Hindlimb muscle (tissue), 1 donor: Measurements from ENCODE around the gene TTC4. TPM values are rescaled to one million over a fixed set of nuclear protein-coding genes. Genes with fewer than 3 reads are reported as not detected.

Experiments
- DNase-seq: peaks from one replicate; pipeline ENCODE4 v3.0.0-alpha.2; 2013
- polyA plus RNA-seq: library from polyadenylated mRNA; unstranded; fragments of 120-200 nt; gene quantifications from one replicate; pipeline ENCODE4 v1.2.1, GENCODE V29; 2013; ENCODE audit not compliant: insufficient read length

Gene TTC4, protein sequence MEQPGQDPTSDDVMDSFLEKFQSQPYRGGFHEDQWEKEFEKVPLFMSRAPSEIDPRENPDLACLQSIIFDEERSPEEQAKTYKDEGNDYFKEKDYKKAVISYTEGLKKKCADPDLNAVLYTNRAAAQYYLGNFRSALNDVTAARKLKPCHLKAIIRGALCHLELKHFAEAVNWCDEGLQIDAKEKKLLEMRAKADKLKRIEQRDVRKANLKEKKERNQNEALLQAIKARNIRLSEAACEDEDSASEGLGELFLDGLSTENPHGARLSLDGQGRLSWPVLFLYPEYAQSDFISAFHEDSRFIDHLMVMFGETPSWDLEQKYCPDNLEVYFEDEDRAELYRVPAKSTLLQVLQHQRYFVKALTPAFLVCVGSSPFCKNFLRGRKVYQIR
- polyA plus RNA-seq: 26.3 TPM

DNA sequence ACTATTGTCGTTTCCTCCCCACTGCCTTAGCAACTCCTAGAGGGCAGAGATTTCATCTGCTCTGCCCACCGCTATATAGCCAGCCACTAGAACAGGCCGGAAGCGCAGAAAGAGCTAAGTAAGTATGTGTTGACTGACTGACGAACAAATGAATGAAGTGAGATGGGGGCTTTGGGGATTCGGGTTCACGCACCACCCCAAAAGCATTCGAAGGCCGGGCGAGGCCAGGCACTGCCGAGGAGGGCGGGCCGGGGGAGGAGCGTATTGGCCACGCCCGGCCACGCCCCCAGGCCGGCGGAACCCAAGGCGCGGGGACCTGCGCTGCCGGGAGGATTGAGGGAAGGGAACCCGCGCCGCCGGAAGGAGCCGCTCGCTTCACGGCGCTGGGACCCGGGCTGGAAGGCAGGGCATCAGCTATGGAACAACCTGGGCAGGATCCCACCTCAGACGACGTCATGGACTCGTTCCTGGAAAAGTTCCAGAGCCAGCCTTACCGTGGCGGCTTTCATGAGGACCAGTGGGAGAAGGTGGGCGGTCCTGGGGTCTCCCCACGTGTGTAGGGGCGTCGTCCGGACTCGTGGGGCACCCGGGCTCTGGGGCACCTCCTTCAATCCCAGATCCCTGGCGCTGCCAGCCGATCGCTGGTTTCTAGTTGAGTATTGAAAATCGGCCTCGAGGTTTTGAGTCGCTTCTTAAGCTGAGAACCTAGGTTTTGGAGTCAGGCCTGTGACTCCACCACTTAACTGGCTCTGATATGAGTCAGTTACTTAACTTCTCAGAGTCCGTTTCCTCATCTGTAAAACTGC lies at the start of gene TTC4:
Gene TTC4 (plus strand): TSS at position 369 of the 806 bp plus-strand sequence. CDS start 48 bp downstream, at position 417.
- DNase-seq: peak; percentile 88

DNA sequence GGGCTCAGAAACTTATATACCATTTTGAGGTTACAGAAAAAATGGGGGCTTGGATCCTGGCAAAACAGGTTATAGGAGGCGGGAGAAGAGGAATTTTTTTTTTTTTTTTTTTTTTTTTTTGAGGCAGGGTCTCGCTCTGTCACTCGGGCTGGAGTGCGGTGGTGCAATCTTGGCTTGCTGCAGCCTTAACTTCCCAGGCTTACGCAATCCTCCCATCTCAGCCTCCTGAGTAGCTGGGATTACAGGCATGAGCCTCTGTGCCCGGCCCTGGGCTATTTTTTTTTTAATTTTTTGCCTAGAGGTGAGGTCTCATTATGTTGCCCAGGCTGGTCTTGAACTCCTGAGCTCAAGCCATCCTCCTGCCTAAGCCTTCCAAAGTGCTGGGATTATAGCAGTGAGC lies 49.3 kb upstream of the TTC4 start:
- DNase-seq: no peak

DNA sequence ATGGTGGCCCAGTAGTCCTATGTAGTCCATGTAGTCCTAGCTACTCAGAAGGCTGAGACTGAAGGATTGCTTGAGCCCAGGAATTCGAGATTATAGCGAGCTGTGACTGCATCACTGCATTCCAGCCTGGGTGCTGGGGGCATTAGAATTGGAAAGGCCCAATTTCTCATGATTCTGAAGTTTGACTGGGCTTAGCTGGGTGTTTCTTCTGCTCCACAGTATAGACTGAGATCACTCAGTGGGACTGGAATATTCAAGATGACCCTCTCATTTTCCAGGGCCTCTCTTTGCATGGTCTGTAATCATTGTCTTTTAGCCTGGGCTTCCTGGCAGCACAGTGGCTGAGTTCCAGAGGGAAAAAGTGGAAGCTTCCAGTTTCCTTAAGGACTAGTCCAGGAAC lies 47.9 kb upstream of the TTC4 start:
- DNase-seq: no peak

DNA sequence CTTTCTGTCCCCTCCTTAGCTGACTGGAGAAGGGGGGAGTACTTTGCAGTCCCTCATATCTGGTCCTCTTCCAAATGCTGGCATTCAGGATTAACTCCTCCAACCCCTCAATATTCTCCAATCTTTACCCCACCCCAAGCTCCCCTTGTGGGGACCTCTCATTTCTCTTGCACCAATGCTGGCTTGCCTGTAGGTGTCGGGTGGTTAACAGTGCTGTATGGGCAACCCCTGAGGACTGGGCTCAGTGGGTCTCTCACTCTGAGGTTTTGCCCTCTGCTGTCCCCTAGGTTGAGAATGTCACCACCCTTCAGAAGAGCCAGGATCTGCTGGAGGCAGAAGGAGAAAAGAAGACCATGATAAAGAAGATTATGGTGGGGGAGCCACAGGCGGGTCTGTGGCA lies 47.1 kb upstream of the TTC4 start:
- DNase-seq: no peak

DNA sequence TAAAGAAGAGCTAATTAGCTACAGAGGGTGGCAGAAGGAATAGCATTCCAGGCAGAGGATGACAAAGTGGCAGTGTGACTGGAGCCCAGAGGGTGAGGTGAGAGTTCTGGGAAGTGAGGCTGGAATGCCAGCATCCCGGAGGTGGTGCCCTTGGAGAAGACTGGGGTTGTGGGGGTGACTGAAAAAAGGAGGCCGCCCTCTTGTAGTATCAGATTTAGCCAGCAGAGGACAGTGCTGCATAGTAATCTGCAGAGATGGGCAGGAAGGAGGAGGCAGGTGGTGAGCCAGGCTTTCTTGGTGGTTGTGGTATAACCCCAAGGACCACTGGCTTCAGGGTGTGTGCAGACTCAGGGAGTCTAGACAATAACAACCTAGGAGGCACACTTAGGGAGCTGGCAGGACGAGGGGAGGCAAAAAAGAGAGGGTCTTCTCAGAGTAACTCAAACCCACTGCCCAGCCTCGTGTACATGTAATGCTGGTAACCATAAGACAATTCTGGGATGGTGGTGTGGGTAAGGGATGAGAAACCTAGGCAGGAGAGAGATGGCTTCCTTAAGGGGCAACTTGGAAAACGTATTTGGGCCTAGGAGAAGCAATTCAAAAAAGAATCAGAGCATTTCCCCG lies 43.6 kb upstream of the TTC4 start:
- no peak for DNase-seq

DNA sequence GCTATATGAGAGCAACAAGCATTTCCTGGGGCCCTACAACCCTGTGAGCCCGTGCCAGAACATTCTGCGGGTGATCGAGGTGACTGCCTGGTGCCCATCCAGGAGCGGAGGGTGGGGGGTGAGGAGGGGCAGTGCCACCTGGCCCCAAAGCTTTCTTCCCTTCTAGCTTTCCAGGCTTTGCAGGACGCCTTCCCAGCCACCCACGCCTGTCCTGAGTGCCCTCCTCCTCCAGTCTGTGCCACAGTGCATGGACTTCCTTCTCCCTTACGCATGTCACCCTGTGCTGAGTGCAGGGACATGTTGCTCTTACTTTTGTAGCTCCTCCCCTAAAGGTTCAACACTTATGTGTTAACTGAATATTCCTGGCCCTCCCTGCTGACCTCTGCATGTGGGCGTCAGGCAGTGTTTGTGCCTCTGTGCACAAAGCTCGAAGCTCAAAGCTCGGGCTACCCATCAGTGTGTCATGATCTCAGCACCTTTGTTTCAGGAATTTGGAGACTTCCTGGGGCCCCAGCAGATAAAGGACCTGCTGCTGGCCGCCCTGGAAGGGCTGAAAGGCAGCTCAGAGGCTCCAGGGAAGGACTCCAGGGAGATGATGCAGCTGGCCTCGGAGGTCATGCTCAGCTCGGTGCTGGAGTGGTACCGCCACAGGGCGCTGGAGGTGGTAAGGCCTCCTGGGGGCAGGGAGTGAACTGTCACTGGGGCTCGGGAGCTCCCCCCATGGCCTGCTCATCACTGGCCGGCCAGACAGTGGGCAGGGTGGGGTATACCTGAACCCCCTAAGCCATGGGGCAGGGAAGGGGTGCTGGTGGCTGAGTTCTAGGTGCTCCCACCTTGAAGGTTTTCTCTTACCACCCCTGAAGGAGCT lies 36.7 kb upstream of the TTC4 start:
- no peak for DNase-seq

DNA sequence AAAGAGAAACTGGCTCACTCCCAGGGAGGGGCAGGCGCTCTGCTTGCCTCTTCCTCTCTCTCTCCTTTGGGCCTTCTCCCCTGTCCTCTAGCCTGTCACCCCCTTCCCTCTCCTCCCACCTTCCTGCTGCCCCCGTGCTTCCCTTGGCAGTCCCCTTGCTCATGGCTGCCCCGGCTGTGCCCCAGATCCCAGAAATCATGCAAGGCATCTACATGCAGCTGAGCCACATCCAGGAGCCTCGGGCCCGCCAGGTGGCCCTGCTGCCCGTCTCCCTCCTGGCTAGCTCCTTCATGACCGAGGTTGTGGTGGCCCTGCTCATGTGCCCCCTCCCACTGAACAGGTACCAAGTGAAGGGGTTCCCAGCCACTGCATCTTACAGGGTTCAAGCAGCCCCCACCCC lies 36.0 kb upstream of the TTC4 start:
- DNase-seq: no peak

DNA sequence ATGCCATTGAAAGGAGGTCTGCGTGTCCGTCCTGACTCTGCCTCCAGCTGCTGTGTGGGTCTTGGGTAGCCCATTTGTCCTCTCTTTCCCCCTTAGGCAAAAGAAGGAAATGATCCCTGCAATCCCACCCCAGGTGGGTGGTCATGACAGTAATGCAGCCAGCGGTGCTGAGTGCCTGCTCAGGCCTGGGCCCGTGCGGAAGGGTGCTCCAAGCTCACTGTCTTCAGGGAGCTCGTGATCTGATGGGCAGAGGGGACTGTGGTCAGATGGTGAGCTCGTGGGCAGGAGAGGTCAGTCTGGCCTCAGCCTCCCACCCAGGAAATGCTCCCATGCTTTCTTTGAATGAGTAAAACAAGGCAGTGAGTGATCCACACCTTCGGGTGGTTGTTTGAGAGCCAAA lies 35.3 kb upstream of the TTC4 start:
- DNase-seq: no peak

DNA sequence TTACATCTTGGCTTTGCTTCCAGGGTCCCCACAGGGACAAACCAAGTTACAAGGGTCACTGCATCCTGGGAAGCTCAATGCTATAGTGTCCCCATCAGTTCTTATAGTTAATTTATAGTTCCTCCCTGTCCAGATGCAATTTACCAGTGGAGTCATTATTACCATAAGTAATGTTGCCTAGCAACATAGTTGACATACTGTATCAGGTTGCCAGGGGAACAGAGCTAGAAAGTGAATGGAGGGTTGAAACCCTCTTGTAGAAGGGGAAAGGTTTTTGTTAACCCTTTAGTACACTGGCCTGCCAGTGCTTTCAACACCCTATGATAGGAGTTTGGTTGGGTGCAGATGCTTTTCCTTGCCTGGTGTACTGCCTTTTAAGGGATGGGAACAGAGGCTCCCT lies 34.3 kb upstream of the TTC4 start:
- DNase-seq: no peak

DNA sequence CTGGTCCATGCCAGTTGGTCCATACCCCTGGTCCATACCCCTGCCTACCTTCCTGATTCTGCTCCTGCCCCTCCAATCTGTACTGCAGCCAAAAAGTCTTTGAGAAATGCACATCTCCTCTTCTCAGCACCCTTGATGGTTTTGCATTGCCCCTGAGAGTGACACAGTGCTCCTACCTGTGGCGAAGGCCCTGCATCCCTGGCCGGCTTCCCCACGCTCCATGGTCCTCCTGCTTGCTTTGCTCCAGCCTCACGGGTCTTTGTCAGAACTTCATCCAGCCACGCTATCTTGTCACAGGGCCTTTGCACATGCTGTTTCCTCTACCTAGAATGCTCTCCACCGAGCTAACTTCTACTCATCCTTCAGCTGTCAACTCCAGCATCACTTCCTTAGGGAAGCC lies 32.2 kb upstream of the TTC4 start:
- no peak for DNase-seq

DNA sequence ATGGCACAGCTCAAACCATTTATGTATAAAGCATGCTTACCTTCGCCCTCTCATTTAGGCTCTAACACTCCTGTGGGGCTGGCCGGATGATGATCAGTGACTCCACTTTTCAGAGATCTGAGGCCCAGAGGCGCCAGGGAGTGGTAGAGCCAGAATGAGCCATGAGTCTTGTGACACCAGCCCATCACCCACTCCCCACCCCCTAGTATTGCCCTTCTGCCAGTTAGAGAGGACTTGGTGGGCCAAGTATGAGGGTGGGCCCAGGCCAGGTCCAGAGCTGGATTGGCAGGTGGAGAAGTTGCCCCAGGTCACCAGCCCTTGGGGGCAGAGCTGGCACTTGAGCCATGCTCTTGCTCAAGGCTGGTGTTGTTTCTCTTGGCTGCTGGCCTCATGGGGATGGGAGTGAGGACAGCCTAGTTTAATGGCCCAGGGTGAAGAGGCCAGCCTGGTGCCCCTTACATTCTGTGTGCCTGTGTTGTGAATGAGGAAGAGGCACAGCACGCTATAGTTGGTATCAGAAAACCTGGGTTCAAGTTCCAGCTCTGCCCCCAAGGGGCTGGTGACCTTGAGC lies 30.2 kb upstream of the TTC4 start:
- no peak for DNase-seq

DNA sequence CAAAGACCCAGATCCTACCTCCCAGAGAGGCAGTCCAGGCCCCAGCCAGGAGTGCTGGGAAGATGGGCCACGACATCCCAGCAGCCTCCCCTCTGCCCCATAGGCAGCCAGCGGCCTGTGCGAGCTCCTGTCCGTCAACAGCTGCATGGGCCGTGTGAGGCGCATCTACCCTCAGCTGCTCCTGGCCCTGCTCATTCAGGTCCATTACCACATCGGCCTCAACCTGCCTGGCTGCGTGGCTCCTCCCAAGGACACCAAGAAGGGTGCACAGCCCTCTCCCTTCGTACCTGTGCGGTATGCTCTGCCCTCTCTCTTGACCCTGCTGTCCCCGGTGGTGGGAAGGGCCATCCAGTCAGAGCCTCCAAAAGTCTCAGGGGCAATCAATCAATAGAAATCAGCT lies 29.5 kb upstream of the TTC4 start:
- DNase-seq: no peak

DNA sequence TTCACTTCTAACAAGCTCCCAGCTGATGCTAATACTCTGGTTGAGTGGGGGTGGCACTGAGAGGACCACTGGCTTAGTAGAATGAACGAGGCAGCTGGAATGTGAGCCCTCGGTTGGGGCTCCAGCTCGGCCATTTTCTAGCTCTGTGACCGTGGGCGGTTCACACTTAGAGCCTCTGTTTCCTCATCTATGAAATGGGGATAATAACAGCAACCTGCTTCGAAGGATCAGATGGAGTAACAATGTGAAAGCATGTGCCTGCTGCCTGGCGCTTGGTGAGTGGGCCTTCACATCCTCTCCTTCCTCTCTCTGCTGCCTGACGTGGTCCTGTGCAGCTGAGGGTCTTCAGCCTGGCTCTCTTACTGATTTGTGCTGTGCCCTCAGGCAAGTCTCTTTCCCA lies 20.9 kb upstream of the TTC4 start:
- no peak for DNase-seq

DNA sequence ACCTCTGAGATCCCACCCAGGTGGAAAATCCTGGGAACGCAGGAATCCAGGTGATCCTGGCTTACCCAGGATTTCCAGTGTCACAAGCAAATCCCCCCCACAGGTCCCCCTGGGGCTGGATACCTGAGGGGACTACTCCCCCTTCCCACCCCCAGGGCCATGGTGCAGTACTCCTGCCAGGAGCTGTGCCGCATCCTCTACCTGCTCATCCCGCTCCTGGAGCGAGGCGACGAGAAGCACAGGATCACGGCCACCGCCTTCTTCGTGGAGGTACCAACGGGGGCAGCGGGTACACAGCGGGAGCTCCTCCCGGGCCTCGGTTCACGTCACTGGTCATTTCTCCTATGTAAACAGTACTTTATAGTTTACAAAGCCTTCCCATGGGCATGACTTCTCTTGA lies 20.4 kb upstream of the TTC4 start:
- DNase-seq: no peak

DNA sequence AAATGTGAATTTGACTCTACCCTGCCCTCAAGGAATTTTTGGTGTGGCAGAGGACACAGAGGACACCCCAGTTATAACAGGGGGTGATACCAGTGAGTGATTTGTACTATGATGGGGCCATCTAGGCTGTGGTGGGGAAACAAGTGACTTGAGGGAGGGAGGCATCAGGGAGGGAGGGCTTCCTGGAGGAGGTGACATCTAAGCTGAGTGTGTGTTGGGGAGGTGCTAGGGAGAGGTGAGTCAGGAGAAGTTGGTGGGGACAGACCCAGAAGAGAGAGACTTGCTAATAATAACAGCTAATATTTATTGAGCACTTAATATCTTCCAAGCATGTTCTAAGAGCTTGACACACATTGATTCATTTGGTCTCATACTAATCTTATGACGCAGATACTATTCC lies 19.9 kb upstream of the TTC4 start:
- no peak for DNase-seq

DNA sequence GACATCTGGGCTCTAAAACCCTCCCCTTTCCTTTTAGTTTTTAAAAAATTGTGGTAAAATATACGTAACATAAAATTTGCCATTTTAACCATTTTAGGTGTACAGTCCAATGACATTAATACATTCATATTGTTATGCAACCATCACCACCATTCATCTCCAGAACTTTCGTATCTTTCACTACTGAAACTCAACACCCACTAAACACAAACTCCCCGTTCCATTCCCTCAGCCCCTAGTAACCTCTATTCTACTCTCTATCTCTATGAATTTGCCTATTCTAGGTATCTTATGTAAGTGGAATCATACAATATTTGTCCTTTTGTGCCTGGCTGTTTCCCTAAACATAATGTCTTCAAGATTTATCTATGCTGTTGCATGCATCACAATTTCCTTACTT lies 19.4 kb upstream of the TTC4 start:
- no peak for DNase-seq

DNA sequence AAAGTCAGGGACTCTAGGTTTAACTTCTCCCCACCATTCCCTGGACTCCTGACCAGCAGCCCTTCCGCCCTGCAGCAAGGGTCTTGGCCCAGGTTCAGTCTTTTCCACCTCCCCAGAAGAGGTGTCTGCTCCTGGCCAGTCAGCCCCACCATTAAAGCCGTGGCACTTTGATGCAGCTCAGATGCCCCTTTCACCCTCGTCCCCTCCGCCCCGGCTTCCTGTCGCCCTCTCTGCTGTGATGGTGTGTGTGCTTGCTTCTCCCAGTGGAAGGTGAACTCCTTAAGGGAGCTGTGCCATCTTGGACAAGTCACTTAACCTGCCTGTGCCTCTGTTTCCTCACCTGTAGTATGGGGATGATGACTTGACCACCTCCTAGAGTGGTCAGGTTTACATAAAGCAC lies 17.8 kb upstream of the TTC4 start:
- DNase-seq: no peak

DNA sequence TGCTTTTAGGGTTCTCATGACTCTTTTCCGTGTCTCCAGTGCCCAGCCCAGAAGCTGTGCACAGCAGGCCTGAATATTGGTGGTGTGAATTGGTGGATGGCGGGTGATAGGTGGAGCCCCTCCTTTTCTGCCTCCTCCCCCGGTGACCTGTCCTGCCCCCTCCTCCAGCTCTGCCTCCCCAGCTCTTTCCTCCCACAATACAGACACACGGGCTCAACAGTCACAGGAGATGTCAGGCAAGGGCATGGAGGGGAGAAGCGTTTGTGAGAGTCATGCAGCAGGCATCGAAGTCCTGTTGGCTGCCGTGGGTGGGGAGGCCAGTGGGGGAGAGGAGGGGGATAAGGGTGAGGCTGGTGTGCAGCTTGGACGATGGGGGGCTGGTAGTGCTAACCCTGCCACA lies 17.3 kb upstream of the TTC4 start:
- no peak for DNase-seq

DNA sequence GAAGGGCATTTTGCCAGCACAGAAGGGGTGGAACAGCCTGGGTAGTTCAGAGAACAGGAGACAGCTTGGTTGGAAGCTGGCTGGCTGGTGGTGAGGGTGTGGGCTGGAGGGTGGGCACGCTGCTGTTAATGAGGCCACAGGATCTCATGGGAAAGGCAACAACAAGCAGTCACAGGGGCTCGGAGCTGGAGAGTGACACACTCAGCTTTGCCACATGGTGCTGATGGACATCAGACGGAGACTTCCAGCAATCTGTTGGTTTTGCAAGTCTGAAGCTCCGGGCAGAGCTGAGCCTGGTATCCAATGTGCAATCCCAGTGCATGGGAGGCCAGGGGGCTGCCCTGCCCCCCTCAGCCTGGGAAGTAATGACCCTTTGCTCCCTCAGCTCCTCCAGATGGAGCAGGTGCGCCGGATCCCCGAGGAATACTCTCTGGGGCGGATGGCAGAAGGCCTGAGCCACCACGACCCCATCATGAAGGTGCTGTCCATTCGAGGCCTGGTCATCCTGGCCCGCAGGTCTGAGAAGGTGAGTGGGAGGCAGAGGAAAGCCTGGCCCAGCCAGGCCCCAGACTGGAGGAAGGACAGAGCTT lies 15.6 kb upstream of the TTC4 start:
- DNase-seq: no peak

DNA sequence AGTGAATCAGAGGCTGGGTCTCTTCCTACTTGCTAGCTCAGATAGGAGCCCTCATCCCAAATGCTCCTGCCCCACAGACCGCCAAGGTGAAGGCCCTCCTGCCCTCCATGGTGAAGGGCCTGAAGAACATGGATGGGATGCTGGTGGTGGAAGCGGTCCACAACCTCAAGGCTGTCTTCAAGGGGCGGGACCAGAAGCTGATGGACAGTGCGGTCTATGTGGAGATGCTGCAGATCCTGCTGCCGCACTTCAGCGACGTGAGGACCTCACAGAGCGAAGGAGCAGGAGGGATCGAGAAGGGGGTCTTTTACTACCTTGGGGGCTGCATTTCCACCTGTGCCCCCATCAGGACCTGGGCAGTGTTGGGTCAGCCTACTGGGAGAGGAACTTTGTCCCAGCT lies 14.6 kb upstream of the TTC4 start:
- no peak for DNase-seq

DNA sequence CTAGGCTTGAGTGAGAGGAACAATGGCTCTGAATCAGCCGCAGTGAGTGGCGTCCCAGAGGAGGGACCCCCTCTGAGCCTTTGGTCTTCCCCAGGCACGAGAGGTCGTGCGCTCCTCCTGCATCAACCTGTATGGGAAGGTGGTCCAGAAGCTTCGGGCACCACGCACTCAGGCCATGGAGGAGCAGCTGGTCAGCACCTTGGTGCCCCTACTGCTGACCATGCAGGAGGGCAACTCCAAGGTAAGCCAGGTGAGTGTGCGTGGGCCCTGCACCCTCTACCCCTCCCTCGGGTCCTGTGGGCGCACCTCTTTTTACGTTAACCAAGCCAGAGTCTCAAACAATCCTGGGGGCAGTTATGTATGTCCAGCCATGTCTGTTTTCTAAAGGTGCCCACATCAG lies 13.7 kb upstream of the TTC4 start:
- no peak for DNase-seq

DNA sequence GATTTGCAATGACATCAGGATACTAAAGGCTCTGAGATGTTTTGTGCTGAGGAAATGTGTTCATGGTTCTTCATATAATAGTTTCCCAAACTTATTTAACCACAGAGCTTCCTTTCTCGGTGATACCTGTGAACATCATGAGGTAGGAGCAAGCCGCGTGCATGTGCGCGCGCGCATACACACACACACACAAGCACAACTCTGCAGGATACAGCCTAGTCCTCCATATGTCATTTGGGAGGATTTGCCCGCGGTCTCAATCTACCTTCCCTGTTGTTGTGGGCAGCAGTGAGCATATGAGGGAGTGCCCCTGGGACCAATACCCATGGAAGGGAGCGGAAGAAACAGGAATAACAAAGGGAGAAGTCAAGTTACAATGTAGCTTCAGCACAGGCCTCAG lies 12.2 kb upstream of the TTC4 start:
- no peak for DNase-seq
